GM18867 (cell line): ENCODE measurements around the gene NCOA6.

Experiments used
- ATAC-seq: cut with Tn5 transposase; IDR thresholded peaks from one replicate; pipeline ENCODE4 v1.9.1; 2021; ENCODE audit warnings: mild to moderate bottlenecking, moderate library complexity; ENCODE audit not compliant: unreplicated experiment

Gene NCOA6

DNA sequence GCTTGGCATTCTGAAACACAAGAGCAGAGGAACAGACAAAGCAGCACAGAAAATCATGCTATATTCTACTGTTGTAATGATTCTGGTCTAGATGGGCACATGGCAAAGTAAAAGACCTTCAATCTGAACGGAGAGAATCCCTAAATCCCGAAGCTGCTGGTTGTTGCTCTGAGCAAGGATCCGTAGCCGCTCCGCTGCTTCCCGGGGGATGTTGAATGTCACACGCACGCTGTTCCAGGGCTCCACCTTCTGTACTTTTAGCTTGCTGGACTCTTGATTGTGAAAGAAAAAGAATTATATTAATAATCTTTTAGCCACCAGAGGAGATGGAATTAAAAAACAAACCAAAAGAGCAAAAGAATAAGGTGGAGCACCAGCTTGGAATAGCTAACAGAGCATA, 49.3 kb downstream of the NCOA6 start:
- ATAC-seq, result no peak

DNA sequence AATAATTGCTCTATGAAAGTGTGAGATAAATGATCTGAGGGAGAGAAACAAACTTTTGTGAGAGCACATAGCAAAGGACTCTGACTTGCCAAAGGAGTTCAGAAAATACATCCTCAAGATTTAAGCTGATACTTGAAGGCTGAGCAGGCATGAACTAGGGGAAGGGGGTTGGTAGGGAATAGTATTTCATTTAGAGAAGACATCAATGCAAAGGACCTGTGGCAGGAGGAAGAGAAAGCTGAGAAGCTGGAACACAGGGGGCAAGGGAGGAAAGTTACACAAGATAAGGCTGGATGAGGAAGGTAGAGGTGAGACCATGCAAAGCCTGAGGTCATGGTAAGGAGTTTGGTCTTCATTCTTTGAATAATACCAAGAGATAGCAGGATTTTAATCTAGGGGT, 50.6 kb downstream of the NCOA6 start:
- no peak for ATAC-seq

- no peak for ATAC-seq
Observed at GRCh38 chr20:34774449-34774848, 51.0 kb downstream of the NCOA6 start.

- no peak for ATAC-seq
Observed at GRCh38 chr20:34773726-34774125, 51.7 kb downstream of the NCOA6 start.

- no peak for ATAC-seq
Observed at GRCh38 chr20:34772437-34772836, 53.0 kb downstream of the NCOA6 start.

DNA sequence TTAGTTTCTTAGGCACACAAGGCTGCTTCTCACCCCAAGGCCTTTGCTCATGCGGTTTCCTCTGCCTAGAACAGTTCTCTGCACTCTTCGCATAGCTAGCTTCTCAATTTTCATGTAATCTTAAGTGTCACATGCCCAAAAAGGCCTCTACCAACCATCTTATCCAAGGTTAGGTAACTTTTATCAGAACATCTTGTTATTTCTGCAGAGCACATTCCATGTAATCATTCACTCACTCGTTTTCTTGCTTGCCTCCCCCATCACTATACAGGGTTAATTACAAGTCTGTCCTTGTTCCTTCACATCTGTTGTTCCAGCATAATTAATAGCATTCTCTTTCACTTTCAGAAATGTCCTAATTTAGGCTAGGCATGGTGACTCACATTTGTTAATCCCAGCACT, 53.8 kb downstream of the NCOA6 start:
- ATAC-seq, result no peak

GRCh38 chr20:34768096-34768495, 57.4 kb downstream of the NCOA6 start:
- ATAC-seq, result no peak

DNA sequence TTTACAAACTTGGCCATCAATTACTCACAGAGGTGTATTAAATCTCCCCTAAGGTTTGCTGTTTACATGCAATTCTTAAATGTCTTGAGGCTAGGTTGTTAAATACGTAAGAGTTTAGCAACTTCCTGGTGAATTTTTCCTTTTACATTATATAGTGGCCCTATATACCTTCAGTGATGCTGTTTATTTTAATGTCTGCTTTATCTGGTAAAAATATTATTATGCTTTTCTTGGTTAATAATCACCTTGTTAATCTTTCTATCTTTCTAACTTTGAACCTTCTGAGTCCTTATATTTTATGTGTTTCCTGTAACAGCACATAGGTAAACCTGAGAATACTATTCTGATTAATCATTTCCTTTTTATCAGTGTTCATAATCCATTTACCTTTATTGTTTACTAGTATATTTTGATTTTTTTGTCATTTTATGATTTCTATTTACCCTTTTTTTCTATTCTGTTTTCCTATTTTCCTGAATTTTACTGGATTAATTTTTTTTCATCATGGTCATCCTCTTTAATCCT, 63.4 kb downstream of the NCOA6 start:
- no peak for ATAC-seq

GRCh38 chr20:34755367-34755766, 70.1 kb downstream of the NCOA6 start:
- ATAC-seq, result no peak

DNA sequence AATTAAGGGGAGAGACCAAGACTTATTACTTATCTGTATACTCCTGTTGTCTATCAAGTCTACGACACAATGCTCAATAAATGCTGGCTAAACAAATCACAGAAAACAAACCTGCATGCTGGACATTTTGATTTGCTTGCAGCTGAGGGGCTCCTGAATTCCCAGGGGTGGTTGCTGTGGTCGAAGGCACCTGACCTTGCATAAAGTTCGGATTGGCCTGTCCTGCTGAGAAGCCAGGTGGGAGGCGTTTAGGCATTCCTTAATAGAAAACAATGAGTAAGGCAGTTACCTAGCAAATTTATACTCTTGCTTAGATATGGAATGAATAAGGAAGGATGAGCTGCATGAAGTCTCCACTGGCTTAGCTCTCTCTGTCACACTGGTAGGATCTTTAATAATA, 70.8 kb downstream of the NCOA6 start:
- ATAC-seq, result no peak

GRCh38 chr20:34753706-34754461, 71.6 kb downstream of the NCOA6 start:
- no peak for ATAC-seq

DNA sequence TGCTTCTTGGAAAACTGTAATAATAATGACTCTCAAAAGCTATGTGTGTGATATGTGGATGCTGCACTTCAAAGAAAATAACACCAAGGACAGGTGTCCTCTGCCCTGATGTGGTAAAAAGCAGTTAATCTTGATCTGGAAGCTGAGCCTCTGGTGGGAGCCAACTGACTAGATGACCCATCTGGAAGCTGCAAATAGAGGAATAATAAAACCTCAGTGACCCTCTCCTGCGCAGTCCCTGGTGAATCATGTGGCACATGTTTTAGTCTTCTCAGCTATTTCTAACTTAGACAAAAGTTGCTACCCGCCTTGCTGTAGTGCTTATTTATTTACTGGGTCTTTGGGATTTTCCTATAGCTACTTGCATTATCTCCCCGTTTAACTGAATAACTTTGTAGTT, 74.0 kb downstream of the NCOA6 start:
- no peak for ATAC-seq

DNA sequence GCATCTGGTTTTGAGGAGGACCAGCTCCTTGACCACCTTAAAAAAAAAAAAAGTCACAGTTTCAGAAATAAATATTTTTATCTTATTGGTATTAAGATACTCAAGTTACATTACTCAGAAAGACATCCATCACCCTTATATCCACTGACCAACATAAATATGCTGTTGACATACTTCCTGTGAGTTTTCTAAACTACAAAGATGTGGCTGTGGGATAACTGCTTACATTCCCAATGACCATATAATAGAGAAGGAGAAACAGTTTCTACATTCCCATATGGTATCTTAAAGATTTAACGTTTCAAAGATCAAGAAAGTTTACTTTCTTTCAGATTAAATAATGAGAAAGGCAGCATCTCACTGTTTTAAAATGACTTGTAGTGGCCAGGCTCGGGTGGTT, 75.0 kb downstream of the NCOA6 start:
- ATAC-seq, result no peak

DNA sequence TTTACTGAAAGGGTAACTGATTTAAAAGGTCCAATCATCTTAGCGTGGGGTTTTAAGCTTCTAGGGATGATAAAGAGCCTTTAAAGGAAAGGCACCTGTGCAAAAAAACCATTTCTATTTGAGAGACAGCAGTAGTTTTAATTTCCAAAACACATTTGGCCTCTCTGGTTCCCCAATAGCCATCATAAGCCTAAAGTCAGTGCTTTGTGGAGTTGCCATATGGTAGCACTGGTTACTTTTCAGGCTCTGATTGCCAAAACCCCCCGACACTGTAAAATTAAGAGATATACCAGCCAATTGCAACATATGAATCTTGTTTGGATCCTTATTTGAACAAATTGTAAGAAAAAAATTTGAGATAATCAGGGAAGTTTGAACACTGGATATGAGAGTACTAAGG, 76.7 kb downstream of the NCOA6 start:
- ATAC-seq, result no peak

- no peak for ATAC-seq
Observed at GRCh38 chr20:34747479-34747878, 78.0 kb downstream of the NCOA6 start.

DNA sequence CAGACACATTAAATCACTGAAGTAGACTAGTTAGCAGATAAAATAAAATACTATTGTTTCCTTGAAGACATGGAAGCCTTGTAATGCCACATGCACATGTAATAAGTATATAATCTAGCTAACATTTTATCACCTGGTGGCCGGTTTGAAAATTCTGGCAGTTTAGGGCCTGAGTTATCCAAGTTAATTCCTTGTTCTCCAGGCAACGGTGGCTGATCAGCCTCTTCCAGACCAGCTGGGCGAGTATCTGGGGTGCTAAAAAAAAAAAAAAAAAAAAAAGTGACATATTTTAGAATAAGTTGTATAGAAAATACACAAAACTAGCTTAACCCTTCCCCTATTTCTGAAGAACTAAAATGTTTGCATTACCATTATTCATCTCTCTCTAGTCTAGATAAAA, 78.8 kb downstream of the NCOA6 start:
- ATAC-seq, result no peak

DNA sequence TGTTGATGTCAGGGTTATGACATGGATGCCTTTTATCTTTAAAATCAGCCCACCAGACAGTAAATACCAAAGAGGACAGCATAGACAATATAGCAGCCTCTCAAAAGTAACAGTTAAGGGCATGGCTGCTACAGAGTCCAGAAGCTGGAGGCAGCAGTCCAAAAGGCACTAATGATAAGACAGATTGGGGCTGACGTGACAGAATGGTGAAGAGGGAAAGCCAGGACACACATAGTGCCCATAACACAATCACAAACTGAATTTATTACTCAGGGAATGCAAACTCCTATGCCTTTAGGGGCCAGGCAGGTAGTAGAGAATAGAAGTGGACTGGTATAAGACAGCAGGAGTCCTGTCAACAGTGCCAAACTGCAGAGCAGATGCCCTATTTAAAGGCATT, 80.6 kb downstream of the NCOA6 start:
- ATAC-seq, result no peak

DNA sequence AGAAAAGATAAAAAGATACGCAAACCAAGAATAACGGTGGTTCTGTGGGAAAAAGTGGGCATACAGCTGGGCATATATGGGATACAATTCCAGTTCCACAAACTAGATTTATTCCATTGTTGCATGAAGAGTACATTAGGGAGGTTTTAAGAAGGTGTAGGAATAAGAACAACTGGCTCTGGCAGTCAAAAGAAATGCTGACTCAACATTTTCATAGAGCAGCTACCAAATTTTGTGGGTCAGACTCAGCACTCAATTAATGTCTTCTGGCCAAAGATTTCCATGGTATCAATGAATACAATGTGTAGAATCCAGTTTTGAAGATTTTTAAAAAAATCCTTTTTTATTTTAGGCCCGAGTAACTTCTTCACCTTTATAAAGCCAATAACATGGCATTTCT, 81.1 kb downstream of the NCOA6 start:
- no peak for ATAC-seq

DNA sequence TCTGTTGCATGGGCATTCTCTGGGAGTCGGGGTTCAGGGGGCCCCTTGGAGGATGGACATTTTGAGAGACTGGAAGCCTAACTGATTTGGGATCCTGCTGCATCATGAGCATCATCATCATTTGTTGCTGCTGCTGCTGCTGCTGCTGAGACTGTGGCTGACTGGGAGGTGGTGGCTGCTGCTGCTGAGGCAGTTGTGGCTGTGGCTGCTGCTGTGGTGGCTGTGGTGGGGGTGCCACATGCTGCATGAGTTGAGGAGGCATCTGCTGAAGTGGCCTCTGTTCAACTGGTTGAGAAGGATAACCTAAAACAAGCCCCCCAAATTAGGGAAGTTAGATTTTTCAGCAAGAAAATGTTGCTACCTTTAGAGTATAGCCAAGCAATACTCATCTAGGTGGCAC, 82.4 kb downstream of the NCOA6 start:
- ATAC-seq, result no peak

- no peak for ATAC-seq
Observed at GRCh38 chr20:34736106-34736735, 89.2 kb downstream of the NCOA6 start.

DNA sequence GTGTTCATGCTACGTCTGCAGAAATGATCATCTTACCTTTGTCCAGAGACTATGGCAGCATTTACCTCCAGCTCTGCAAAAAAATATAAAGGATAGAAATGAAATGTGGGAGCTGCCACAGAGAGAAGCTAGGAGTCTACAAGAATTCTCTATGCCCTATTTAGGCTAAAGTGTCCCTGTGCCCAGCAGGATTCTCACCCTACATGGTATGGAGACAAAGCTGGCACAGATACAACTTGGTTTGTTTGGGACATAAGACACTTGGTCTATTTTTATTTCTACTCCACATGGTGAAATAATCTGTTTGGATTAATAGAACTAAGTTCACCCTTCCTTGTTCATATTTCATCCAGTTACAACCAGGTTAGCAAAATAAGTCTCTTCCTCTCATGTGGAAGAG, 92.9 kb downstream of the NCOA6 start:
- ATAC-seq, result no peak

GRCh38 chr20:34729416-34729815, 96.0 kb downstream of the NCOA6 start:
- ATAC-seq, result no peak

GRCh38 chr20:34724172-34724571, 101.3 kb downstream of the NCOA6 start:
- no peak for ATAC-seq
